ENCODE data around the gene KCNAB2.

The KCNAB2 gene

DNA sequence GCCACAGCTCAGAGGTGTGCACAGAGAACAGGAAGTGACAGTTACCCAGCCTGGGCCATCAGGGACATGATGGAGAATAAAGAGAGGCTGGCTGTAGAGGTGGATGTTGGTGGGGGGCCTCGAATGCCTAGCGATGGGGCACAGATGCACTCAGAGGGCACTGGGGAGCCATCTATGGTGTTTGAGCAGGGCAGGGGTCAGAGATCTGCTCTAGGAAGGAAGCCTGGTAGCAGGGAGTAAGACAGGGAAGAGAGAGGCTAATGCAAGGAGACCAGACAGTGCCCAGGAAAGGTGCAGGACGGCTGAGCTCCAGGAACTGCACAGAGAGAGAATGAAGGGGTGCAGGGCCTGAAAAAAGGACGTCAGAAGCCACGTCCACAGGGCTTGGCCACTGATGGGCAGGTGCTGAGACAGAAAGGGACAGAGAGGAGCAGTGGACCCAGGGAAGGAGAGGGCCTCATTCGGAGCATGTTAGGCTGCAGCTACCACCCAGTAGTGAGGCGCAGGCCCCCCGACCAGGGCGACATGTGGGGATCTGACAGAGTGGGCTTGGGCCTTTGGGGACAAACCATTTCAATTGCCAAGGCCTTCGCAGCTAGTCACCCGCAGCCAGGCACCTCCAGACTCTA is 1.1 kb upstream of the KCNAB2 start:
- TF ChIP-seq, protein P1, sequence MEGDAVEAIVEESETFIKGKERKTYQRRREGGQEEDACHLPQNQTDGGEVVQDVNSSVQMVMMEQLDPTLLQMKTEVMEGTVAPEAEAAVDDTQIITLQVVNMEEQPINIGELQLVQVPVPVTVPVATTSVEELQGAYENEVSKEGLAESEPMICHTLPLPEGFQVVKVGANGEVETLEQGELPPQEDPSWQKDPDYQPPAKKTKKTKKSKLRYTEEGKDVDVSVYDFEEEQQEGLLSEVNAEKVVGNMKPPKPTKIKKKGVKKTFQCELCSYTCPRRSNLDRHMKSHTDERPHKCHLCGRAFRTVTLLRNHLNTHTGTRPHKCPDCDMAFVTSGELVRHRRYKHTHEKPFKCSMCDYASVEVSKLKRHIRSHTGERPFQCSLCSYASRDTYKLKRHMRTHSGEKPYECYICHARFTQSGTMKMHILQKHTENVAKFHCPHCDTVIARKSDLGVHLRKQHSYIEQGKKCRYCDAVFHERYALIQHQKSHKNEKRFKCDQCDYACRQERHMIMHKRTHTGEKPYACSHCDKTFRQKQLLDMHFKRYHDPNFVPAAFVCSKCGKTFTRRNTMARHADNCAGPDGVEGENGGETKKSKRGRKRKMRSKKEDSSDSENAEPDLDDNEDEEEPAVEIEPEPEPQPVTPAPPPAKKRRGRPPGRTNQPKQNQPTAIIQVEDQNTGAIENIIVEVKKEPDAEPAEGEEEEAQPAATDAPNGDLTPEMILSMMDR (conservative IDR thresholded peaks at IDR 0.05; ENCODE audit: control insufficient read depth, insufficient read depth, low read depth, low read length) = no peak
- H3K4me3 ChIP-seq (ENCODE audit: control insufficient read depth, low read depth, low read length) = no peak overlapping the region
- no peak for DNase-seq (ENCODE audit: low read depth)

DNA sequence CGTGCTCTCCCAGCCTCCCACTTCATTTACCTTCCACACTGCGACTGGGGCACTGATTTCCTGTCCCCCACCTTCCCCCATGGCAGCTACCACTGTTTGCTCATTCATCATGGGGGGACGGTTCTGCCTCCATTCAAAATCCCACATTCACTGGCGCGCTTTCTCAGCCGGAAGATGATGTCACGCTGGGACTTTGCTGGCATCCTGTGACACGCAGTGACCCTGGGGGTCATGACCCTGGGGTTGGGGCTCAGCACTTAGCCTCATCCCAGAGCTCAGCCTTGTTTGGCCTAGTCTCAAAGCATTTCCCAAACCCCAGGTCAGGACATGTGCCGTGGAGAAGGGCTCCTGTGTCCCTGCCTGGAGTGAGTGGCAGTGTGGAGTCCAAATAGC is 582 bp upstream of the KCNAB2 start:
- no peak for DNase-seq (ENCODE audit: low read depth)
- TF ChIP-seq, protein P1 (conservative IDR thresholded peaks at IDR 0.05; ENCODE audit: control insufficient read depth, insufficient read depth, low read depth, low read length) = no peak
- H3K4me3 ChIP-seq (ENCODE audit: control insufficient read depth, low read depth, low read length) = no peak overlapping the region

DNA sequence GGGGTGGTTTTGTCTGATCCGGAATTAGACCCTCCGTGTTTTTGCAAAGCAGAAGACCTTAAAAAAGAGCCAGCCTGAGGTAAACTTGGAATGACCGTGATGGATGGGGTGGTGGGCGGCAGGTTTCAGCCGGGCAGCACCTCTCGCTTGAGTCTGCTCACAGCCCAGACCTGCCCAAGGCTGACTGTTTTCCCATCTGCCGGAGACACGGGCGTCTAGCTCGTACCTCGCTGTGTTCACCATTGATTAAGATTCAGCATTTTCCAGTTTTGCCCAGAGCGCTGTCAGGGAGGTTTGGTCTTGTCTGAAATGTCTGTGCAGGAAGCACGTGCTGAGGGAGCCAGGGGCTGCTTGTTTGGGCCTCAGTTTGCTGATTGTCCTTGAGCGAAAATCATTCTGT is 591 bp downstream of the KCNAB2 start:
- TF ChIP-seq, protein P1 (conservative IDR thresholded peaks at IDR 0.05; ENCODE audit: control insufficient read depth, insufficient read depth, low read depth, low read length) = no peak

DNA sequence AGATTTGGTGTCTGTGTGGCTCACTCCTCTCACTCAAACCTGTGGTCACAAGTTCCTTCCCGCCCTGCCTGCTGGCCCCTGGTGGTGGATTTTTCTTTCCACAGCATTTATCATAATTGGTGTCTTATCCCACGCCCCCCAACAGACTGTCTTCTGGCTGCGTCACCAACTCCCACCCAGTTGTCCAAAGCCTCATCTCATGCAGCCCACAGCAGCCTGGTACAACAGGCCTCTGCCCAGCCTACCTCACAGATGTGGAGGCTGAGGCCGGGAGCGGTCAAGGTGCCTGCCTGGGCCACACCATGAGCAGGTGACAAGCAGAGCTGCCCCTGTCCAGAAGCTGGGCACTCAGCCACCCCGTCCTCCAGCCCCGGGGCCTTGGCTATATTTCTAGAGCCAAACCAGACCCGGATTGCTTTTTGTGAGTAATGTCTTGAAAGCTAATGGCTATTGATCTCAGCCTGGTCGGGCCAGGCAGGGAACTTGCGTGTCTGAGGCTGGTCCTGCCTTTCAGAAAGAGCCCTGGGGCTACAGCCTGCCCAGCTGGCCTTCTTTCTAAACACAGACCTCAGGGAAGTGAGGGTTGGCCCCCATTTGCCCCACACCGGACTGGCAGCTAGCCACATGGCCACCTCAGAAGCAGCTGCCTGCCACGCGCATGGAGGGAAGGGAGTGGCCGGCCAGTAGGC is 2.6 kb downstream of the KCNAB2 start:
- no peak overlapping the region for H3K4me3 ChIP-seq (ENCODE audit: control insufficient read depth, low read depth, low read length)
- DNase-seq (ENCODE audit: low read depth) = no peak
- TF ChIP-seq, protein P1 (conservative IDR thresholded peaks at IDR 0.05; ENCODE audit: control insufficient read depth, insufficient read depth, low read depth, low read length) = no peak

More for the DNA sequence above, 591 bp downstream of the KCNAB2 start:
- no peak overlapping the region for H3K4me3 ChIP-seq (ENCODE audit: control insufficient read depth, low read depth, low read length)
- no peak for DNase-seq (ENCODE audit: low read depth)

DNA sequence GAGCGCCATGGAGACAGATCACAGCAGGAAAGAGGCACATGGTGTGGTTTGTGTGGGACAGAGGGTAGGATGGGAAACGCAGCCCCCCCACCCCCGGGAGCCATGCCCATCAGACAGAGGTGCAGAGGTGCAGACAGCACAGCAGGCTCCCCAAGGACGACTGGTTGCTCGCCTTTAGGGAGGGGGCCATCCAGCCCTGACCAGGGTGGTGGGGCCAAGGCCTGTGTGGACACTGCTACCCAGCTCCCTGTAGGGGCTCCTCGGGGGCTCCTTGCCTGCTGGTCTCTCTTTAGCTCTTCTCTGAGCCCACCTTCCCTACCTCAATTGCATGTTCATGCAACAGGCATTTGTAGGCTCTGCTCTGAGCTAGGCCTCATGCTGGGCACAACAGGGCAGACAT is 3.7 kb downstream of the KCNAB2 start:
- TF ChIP-seq, protein P1 (conservative IDR thresholded peaks at IDR 0.05; ENCODE audit: control insufficient read depth, insufficient read depth, low read depth, low read length) = no peak
- H3K4me3 ChIP-seq (ENCODE audit: control insufficient read depth, low read depth, low read length) = no peak overlapping the region
- no peak for DNase-seq (ENCODE audit: low read depth)

DNA sequence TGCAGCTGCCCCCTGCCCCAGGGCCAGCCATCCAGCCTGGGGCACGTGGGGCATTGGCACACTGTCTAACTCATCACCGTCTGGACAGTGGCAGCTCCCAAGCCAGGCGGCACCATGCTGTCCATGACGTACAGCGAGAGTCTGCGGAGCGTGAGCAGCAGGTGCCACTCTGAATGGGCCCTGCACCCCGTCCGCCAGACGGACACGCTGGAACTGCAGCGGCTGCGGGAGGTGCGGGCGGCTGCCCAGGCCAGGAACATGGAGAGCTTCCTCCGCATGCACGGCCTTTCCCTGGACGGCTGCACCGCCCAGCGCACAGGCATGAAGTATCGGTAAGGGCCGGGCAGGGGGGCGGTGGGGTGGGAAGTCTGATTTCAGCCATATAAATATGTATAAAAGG is 5.7 kb downstream of the KCNAB2 start:
- H3K4me3 ChIP-seq (ENCODE audit: control insufficient read depth, low read depth, low read length) = no peak overlapping the region
- TF ChIP-seq, protein P1 (conservative IDR thresholded peaks at IDR 0.05; ENCODE audit: control insufficient read depth, insufficient read depth, low read depth, low read length) = no peak
- DNase-seq (ENCODE audit: low read depth) = no peak
